ENCODE results near the gene GCNT3. TPM values are rescaled to one million over a fixed set of nuclear protein-coding genes. Genes with fewer than 3 reads are reported as not detected.

Gene GCNT3
- total and polyA plus RNA-seq, 2 donors from 2014 or later: 4.5 to 14.8 TPM

- no peak for DNase-seq
- intact Hi-C loops (cut with DNase I): no loop called here
- Histone ChIP-seq H3K27ac (ENCODE audit: low read depth in 2 of 2, low read length in 2 of 2) (no peak overlapping the region), H3K36me3 (ENCODE audit: control insufficient read depth in 2 of 3, insufficient read depth in 3 of 3, low read length in 3 of 3) (no peaks in the 10 kb centered on the region), H3K27me3 (ENCODE audit: control insufficient read depth, insufficient read depth, low read length) (no peaks in the 10 kb centered on the region), H3K9me3 (ENCODE audit: control insufficient read depth in 2 of 3, insufficient read depth in 1 of 3, low read length in 3 of 3) (no peaks in the 10 kb centered on the region), H3K4me1 (ENCODE audit: control insufficient read depth in 2 of 3, insufficient read depth in 2 of 3, low read depth in 1 of 3, low read length in 3 of 3) (no peaks in the 10 kb centered on the region), H3K4me3 (ENCODE audit: low read length in 3 of 3) (no peak overlapping the region), H3K9ac (ENCODE audit: low read length in 3 of 3) (no peak overlapping the region)
- TF ChIP-seq CTCF (IDR thresholded peaks at IDR 0.05; ENCODE audit: borderline replicate concordance, extremely low read depth, insufficient read depth): no peak
- no peak for FAIRE-seq
Measured at GRCh38 chr15:59571606-59572005, 40.0 kb upstream of the GCNT3 start.

- no peaks in the 10 kb centered on the region for H3K27me3 ChIP-seq (ENCODE audit: control insufficient read depth, insufficient read depth, low read length)
- H3K4me1 ChIP-seq (ENCODE audit: control insufficient read depth in 2 of 3, insufficient read depth in 2 of 3, low read depth in 1 of 3, low read length in 3 of 3): no peaks in the 10 kb centered on the region
- H3K9me3 ChIP-seq (ENCODE audit: control insufficient read depth in 2 of 3, insufficient read depth in 1 of 3, low read length in 3 of 3): no peaks in the 10 kb centered on the region
- no peak overlapping the region for H3K27ac ChIP-seq (ENCODE audit: low read depth in 2 of 2, low read length in 2 of 2)
- intact Hi-C loops (cut with DNase I): no loop called here
- DNase-seq (no peak), FAIRE-seq (no peak)
- H3K9ac ChIP-seq (ENCODE audit: low read length in 3 of 3): no peak overlapping the region
- no peak overlapping the region for H3K4me3 ChIP-seq (ENCODE audit: low read length in 3 of 3)
- H3K36me3 ChIP-seq (ENCODE audit: control insufficient read depth in 2 of 3, insufficient read depth in 3 of 3, low read length in 3 of 3): no peaks in the 10 kb centered on the region
- no peak for TF ChIP-seq CTCF (IDR thresholded peaks at IDR 0.05; ENCODE audit: borderline replicate concordance, extremely low read depth, insufficient read depth)
Measured at GRCh38 chr15:59583088-59583487, 28.5 kb upstream of the GCNT3 start.

- Histone ChIP-seq H3K36me3 (ENCODE audit: control insufficient read depth in 2 of 3, insufficient read depth in 3 of 3, low read length in 3 of 3) (no peaks in the 10 kb centered on the region), H3K27me3 (ENCODE audit: control insufficient read depth, insufficient read depth, low read length) (no peaks in the 10 kb centered on the region), H3K4me1 (ENCODE audit: control insufficient read depth in 2 of 3, insufficient read depth in 2 of 3, low read depth in 1 of 3, low read length in 3 of 3) (no peaks in the 10 kb centered on the region), H3K4me3 (ENCODE audit: low read length in 3 of 3) (no peak overlapping the region), H3K9me3 (ENCODE audit: control insufficient read depth in 2 of 3, insufficient read depth in 1 of 3, low read length in 3 of 3) (no peaks in the 10 kb centered on the region), H3K9ac (ENCODE audit: low read length in 3 of 3) (no peak overlapping the region), H3K27ac (ENCODE audit: low read depth in 2 of 2, low read length in 2 of 2) (no peak overlapping the region)
- FAIRE-seq: no peak
- no peak for DNase-seq
- intact Hi-C loops (cut with DNase I): no loop called here
- no peak for TF ChIP-seq CTCF (IDR thresholded peaks at IDR 0.05; ENCODE audit: borderline replicate concordance, extremely low read depth, insufficient read depth)
Measured at GRCh38 chr15:59587085-59587826, 24.3 kb upstream of the GCNT3 start.
